Left ventricle myocardium inferior (tissue), 1 donor: Measurements from ENCODE around the gene SETX. TPM values are rescaled to one million over a fixed set of nuclear protein-coding genes. Genes with fewer than 3 reads are reported as not detected.

Source experiments
- DNase-seq: peaks from one replicate; pipeline ENCODE4 v3.0.0-alpha.2; 2020
- H3K27ac ChIP-seq: fragments of 200-600 bp; replicated peaks from 2 replicates; pipeline ENCODE4 v1.8.0; 2021
- H3K27me3 ChIP-seq: fragments of 200-600 bp; 2 replicates; pipeline ENCODE4 v1.8.0; 2021; ENCODE audit warnings: low read depth
- H3K36me3 ChIP-seq: fragments of 200-600 bp; 2 replicates; pipeline ENCODE4 v1.8.0; 2021
- H3K4me1 ChIP-seq: fragments of 200-600 bp; 2 replicates; pipeline ENCODE4 v1.8.0; 2021
- H3K4me3 ChIP-seq: fragments of 200-600 bp; 2 replicates; pipeline ENCODE4 v1.8.0; 2021; ENCODE audit warnings: mild to moderate bottlenecking, moderate library complexity
- H3K9me3 ChIP-seq: fragments of 200-600 bp; replicated peaks from 2 replicates; pipeline ENCODE4 v1.8.0; 2021
- intact Hi-C: fragments of 100-400 bp; cut with micrococcal nuclease; formaldehyde crosslinking; loops from one replicate; pipeline ENCODE4 v1.11.0; 2022
- total RNA-seq: library from RNA; stranded (reverse); fragmentation: NEBNext Ultra II Directional; extraction: Animal tissue kit (Norgen Biotek cat#: 25700); gene quantifications from one replicate; pipeline ENCODE4 v1.2.1, GENCODE V29; 2021
- TF ChIP-seq, protein P1 (sequence below): fragments of 200-600 bp; IDR thresholded peaks from 2 replicates; pipeline ENCODE4 v1.8.0; 2021; ENCODE audit warnings: antibody characterized with exemption, mild to moderate bottlenecking, borderline replicate concordance
- donor health status: DM: no; HTN: yes; CAD: no; lungs with severe emphysema.

The SETX gene
- total RNA-seq, 1 donor from 2014 or later: 23.3 TPM

DNA sequence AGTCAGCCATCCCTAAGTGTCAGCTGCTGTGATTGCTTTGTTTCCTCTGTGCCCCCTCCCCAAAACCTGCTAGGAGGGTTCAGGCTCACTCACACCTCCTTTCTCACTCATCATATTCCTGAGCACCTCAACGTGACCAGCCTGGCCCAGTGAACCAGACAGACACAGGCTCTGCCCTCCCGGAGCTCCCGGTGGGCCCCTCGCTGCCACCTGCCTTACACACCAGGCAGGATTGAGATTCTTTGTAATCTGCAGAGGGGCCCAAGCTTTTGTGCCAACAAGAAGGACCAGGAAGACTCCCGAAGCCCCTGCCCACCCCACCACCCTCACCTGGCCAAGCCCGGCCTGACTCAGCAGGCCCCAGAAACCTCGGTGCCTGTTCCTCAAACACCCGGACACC lies 105.1 kb downstream of the SETX start:
- Histone ChIP-seq H3K36me3 (no peaks in the 10 kb centered on the region), H3K27me3 (peaks cover 48% of the 10 kb centered on the region)

DNA sequence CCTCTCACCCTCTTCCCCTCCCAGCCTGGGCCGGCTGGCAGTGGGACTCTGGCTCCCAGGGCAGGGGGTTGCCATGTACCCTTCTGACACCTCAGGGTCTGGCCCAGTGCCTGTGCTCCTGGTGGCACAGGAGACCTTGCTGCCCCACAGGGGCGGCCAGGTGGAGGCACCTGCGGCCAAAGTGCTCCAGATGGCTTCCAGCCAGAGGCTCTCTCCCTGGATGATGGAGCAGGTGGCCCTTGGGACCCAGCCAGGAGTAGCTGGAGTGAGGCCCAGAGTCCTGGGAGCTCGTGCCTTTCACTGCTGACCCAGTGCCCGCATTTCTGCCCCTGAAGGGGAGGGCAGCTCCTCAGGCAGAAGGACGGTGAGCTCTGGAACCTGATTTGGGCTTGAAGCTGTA lies 105.7 kb downstream of the SETX start:
- H3K27me3 ChIP-seq: peaks cover 48% of the 10 kb centered on the region
- peaks cover 10% of the 10 kb centered on the region for H3K9me3 ChIP-seq
- H3K4me1 ChIP-seq: peaks cover 19% of the 10 kb centered on the region
- DNase-seq: peak; percentile 55
- H3K36me3 ChIP-seq: no peaks in the 10 kb centered on the region
- H3K4me3 ChIP-seq: no peak overlapping the region
- intact Hi-C loops: no loop called here
- TF ChIP-seq, protein P1, sequence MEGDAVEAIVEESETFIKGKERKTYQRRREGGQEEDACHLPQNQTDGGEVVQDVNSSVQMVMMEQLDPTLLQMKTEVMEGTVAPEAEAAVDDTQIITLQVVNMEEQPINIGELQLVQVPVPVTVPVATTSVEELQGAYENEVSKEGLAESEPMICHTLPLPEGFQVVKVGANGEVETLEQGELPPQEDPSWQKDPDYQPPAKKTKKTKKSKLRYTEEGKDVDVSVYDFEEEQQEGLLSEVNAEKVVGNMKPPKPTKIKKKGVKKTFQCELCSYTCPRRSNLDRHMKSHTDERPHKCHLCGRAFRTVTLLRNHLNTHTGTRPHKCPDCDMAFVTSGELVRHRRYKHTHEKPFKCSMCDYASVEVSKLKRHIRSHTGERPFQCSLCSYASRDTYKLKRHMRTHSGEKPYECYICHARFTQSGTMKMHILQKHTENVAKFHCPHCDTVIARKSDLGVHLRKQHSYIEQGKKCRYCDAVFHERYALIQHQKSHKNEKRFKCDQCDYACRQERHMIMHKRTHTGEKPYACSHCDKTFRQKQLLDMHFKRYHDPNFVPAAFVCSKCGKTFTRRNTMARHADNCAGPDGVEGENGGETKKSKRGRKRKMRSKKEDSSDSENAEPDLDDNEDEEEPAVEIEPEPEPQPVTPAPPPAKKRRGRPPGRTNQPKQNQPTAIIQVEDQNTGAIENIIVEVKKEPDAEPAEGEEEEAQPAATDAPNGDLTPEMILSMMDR: no peak
- H3K27ac ChIP-seq: no peak overlapping the region

More for the DNA sequence above, 105.1 kb downstream of the SETX start:
- Histone ChIP-seq H3K4me3 (no peak overlapping the region), H3K9me3 (peaks cover 10% of the 10 kb centered on the region), H3K4me1 (peaks cover 17% of the 10 kb centered on the region), H3K27ac (no peak overlapping the region)
- TF ChIP-seq, protein P1: no peak
- no peak for DNase-seq
- intact Hi-C loops: loop anchor here (5.0 kb wide), 1 partner anchor 487 kb away; no protein-coding TSS in a partner anchor

DNA sequence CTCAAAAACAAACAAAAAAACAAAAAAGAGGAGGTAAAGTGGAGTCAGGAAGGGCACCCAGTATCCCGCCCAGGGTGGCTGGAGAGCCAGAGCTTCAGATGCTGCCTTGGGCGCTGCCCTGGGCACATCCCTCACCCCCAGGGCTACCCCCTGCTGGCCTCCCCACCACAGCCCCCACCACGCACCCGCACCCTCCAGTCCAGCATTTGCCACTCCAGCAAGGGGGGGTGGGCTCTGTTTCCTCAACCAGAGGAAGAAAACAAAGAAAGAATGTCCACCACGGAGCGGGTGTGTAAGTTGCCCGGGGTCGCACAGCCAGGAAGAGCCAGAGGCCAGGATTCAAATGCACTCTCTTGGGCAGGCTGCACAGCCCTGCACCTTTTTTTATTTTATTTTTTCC lies 106.8 kb downstream of the SETX start:
- Histone ChIP-seq H3K27me3 (peaks cover 52% of the 10 kb centered on the region), H3K9me3 (peaks cover 10% of the 10 kb centered on the region), H3K36me3 (no peaks in the 10 kb centered on the region), H3K27ac (no peak overlapping the region), H3K4me3 (no peak overlapping the region), H3K4me1 (peaks cover 21% of the 10 kb centered on the region)
- no peak for DNase-seq
- TF ChIP-seq, protein P1: no peak
- intact Hi-C loops: no loop called here

DNA sequence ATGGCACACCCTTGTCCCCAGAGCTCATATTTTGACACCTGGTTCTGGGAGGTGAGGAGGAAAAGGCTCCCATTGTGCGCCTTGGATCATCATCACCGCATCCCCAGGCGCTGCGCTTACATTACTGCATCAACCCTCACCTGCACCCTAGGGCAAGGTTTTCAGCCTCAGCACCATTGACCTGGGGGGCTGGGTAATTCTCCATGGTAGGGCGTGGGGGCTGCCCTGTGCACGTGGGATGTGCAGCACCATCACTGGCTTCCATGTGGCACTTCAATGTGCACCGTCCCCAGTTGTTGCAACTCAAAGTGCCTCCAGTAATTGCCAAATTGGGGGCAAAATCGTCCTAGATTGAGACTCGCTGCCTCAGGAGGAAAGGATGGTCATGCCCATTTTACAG lies 109.3 kb downstream of the SETX start:
- TF ChIP-seq, protein P1: no peak
- H3K4me1 ChIP-seq: peaks cover 42% of the 10 kb centered on the region
- intact Hi-C loops: no loop called here
- H3K27me3 ChIP-seq: peaks cover 45% of the 10 kb centered on the region
- H3K36me3 ChIP-seq: no peaks in the 10 kb centered on the region
- no peak overlapping the region for H3K4me3 ChIP-seq
- H3K9me3 ChIP-seq: no peaks in the 10 kb centered on the region
- no peak for DNase-seq
- no peak overlapping the region for H3K27ac ChIP-seq

DNA sequence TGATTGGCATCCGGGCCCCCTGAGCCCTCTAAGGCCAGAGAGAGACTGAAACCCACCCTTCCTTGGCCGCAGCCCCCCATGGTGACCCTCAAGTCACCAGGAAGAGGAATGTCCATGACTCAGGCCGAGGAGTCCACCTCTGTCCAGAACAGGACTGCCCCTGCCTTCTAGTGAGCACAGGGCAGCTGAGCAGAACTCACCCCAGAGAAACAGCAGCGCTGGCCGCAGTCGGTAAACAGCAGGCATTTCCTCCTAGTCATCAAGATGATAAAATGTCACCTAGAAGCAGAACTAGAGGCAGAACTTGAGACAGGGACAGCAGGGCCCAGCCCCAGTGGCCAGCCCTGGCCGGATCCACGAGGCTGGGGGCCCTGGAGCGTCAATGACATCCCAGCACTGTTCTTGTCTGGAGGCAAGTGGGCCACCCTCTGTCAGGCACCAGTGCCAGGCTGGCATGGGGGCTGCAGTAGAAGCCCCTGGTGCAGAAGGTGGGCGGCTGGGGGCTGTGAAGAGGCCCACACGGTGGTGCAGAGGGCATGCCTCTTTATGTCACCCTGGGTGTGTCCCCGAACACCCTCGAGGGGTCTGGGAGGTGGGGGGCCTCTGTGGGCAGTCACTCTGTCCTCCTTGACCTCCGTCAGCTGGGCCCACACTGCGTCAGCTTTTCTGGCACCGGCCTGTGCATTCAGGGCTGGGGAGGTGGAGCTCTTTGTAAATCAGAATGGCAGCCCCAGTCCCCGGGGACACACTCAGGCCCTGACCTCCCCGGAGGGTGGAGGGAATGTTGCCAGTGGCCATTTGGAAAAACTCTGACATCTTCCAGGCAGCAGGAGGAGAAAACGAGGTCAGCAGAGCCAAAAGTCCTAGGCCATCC lies 110.0 kb downstream of the SETX start:
- H3K36me3 ChIP-seq: no peaks in the 10 kb centered on the region
- DNase-seq: peak; percentile 40
- H3K4me3 ChIP-seq: no peak overlapping the region
- intact Hi-C loops: no loop called here
- H3K9me3 ChIP-seq: no peaks in the 10 kb centered on the region
- H3K27ac ChIP-seq: peak overlapping the region; percentile 23
- peaks cover 45% of the 10 kb centered on the region for H3K4me1 ChIP-seq
- peaks cover 45% of the 10 kb centered on the region for H3K27me3 ChIP-seq
- TF ChIP-seq, protein P1: no peak
